Right lobe of liver (tissue), 4 donors: ENCODE measurements around the gene ZNF626.
"Not testable (repeated sequence)": the region's sequence is repeated elsewhere in the genome, so short reads cannot be mapped to it uniquely, and the experiment has no call there.

Experiments
- POLR2A ChIP-seq: fragments of 450-650 bp; IDR thresholded peaks from one replicate; pipeline ENCODE4 v1.6.1; 2017; ENCODE audit warnings: antibody characterized with exemption, mild to moderate bottlenecking
- TF ChIP-seq, protein P1 (sequence below), 4 donors: fragments of 200-600 bp in 3 of 4; fragments of 450-650 bp in 1 of 4; IDR thresholded peaks; one replicate each; pipeline versions ENCODE4 v1.5.1 to v1.8.0; 2016 to 2022; ENCODE audit warnings: antibody characterized with exemption in 4 of 4, mild to moderate bottlenecking in 2 of 4
- donor health status: DM: no; HTN: no; CAD: no.
- donor health status: DM: no; HTN: no; CAD: no.
- donor health status: DM: no; HTN: yes; CAD: no.

DNA sequence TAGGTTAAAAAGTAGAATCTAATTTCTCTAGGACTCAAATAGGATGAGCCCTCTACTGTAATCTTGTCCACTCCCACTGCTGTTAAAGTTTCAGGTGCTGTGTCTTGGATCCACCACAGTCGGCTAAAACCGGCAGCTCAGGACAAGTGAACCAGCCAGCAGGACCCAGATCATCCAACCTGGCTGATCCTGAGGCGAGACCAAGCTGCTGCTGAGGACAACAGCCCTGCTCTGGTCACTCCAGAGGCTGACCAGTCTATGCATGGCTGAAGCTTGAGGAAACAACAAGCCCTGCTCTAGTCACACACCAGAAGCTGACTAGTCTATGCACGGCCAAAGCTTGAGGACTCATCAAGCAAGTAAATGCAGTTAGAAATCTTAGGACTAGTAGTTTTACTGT lies 46.4 kb downstream of the ZNF626 start:
- TF ChIP-seq, protein P1, sequence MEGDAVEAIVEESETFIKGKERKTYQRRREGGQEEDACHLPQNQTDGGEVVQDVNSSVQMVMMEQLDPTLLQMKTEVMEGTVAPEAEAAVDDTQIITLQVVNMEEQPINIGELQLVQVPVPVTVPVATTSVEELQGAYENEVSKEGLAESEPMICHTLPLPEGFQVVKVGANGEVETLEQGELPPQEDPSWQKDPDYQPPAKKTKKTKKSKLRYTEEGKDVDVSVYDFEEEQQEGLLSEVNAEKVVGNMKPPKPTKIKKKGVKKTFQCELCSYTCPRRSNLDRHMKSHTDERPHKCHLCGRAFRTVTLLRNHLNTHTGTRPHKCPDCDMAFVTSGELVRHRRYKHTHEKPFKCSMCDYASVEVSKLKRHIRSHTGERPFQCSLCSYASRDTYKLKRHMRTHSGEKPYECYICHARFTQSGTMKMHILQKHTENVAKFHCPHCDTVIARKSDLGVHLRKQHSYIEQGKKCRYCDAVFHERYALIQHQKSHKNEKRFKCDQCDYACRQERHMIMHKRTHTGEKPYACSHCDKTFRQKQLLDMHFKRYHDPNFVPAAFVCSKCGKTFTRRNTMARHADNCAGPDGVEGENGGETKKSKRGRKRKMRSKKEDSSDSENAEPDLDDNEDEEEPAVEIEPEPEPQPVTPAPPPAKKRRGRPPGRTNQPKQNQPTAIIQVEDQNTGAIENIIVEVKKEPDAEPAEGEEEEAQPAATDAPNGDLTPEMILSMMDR (IDR thresholded peaks at IDR 0.05) = not testable (repeated sequence)
- TF ChIP-seq POLR2A = not testable (repeated sequence)
